ENCODE results near the gene GPR150.

- TF ChIP-seq CTCF (IDR thresholded peaks at IDR 0.05; ENCODE audit: low read length) (no peak), EZH2 (IDR thresholded peaks at IDR 0.05; ENCODE audit: borderline replicate concordance, low read length) (no peak)
Observed at GRCh38 chr5:95617057-95617456, 2.8 kb upstream of the GPR150 start.

Data from OCI-LY1 (cell line).